ENCODE data around the gene ZAR1L.

- TF ChIP-seq CTCF (IDR thresholded peaks at IDR 0.05), result no peak
- TF ChIP-seq POLR2A (IDR thresholded peaks at IDR 0.05), result no peak
Observed at GRCh38 chr13:32299893-32300292, 15.3 kb downstream of the ZAR1L start.
